Bronchial epithelial cell (primary cell): ENCODE results near the gene EEPD1. TPM values are rescaled to one million over a fixed set of nuclear protein-coding genes. Genes with fewer than 3 reads are reported as not detected.

Experiments used
- DNase-seq: peaks from one replicate; pipeline ENCODE4 v3.0.0-alpha.2; 2010; ENCODE audit warnings: low read depth
- FAIRE-seq: peaks from 2 replicates; lab custom pipeline; 2011; peaks lifted over from hg19 to GRCh38; lab: Jason Lieb, UNC
- H3K27me3 ChIP-seq: 2 replicates; pipeline ENCODE4 v1.5.1; 2011; ENCODE audit warnings: low read length; ENCODE audit not compliant: control insufficient read depth, insufficient read depth
- H3K36me3 ChIP-seq: 2 replicates; pipeline ENCODE4 v1.5.1; 2011; ENCODE audit warnings: low read length; ENCODE audit not compliant: control insufficient read depth, insufficient read depth
- H3K4me3 ChIP-seq: 2 replicates; pipeline ENCODE4 v1.5.1; 2011; ENCODE audit warnings: mild to moderate bottlenecking, low read depth, low read length, control low read depth
- CTCF ChIP-seq: IDR thresholded peaks from 2 replicates; pipeline ENCODE4 v1.5.1; 2011; ENCODE audit warnings: mild to moderate bottlenecking, moderate library complexity, low read length, control low read depth, inconsistent platforms; ENCODE audit not compliant: insufficient read depth, severe bottlenecking
- total RNA-seq: library from RNA; depleted of rRNA; stranded (reverse); fragments of >200 nt; gene quantifications from 2 replicates; pipeline ENCODE4 v1.2.1, GENCODE V29; 2014

EEPD1 gene
- total RNA-seq, 1 donor from 2014 or later: 2.9 TPM

GRCh38 chr7:36203071-36203790, 50.2 kb downstream of the EEPD1 start:
- H3K27me3 ChIP-seq: no peaks in the 10 kb centered on the region
- H3K36me3 ChIP-seq: no peaks in the 10 kb centered on the region
- no peak overlapping the region for H3K4me3 ChIP-seq
- no peak for FAIRE-seq
- DNase-seq: no peak
- no peak for TF ChIP-seq CTCF

- FAIRE-seq: no peak
- Histone ChIP-seq H3K27me3 (no peaks in the 10 kb centered on the region), H3K4me3 (no peak overlapping the region), H3K36me3 (no peaks in the 10 kb centered on the region)
- no peak for TF ChIP-seq CTCF
- DNase-seq: no peak
Observed at GRCh38 chr7:36204044-36204663, 51.1 kb downstream of the EEPD1 start.

GRCh38 chr7:36204929-36205635, 52.0 kb downstream of the EEPD1 start:
- DNase-seq (no peak), FAIRE-seq (no peak)
- no peak for TF ChIP-seq CTCF
- Histone ChIP-seq H3K4me3 (no peak overlapping the region), H3K27me3 (no peaks in the 10 kb centered on the region), H3K36me3 (no peaks in the 10 kb centered on the region)

- Histone ChIP-seq H3K36me3 (no peaks in the 10 kb centered on the region), H3K4me3 (no peak overlapping the region), H3K27me3 (no peaks in the 10 kb centered on the region)
- FAIRE-seq (no peak), DNase-seq (no peak)
- no peak for TF ChIP-seq CTCF
Observed at GRCh38 chr7:36205803-36206202, 52.7 kb downstream of the EEPD1 start.

- DNase-seq (peak; percentile 80), FAIRE-seq (no peak)
- no peak for TF ChIP-seq CTCF
Observed at GRCh38 chr7:36207451-36208291, 54.6 kb downstream of the EEPD1 start.

More at GRCh38 chr7:36207451-36208291, 54.6 kb downstream of the EEPD1 start:
- H3K36me3 ChIP-seq: no peaks in the 10 kb centered on the region
- H3K27me3 ChIP-seq: no peaks in the 10 kb centered on the region
- no peak overlapping the region for H3K4me3 ChIP-seq
